GM19397 (cell line): Measurements from ENCODE around the gene CHMP4A.

ENCODE experiments used
- ATAC-seq: cut with Tn5 transposase; IDR thresholded peaks from one replicate; pipeline ENCODE4 v1.9.1; 2021; ENCODE audit warnings: mild to moderate bottlenecking, moderate library complexity; ENCODE audit not compliant: unreplicated experiment

The CHMP4A gene

GRCh38 chr14:24182110-24182882 is 31.0 kb downstream of the CHMP4A start:
- ATAC-seq = no peak

GRCh38 chr14:24181371-24182077 is 31.8 kb downstream of the CHMP4A start:
- no peak for ATAC-seq

- no peak for ATAC-seq
Measured at GRCh38 chr14:24179961-24180796, 33.1 kb downstream of the CHMP4A start.

- no peak for ATAC-seq
Measured at GRCh38 chr14:24179294-24179960, 33.9 kb downstream of the CHMP4A start.

- ATAC-seq = no peak
Measured at GRCh38 chr14:24178399-24179178, 34.7 kb downstream of the CHMP4A start.

GRCh38 chr14:24177891-24178290 is 35.4 kb downstream of the CHMP4A start:
- no peak for ATAC-seq

- ATAC-seq = no peak
Measured at GRCh38 chr14:24177041-24177825, 36.1 kb downstream of the CHMP4A start.

GRCh38 chr14:24176599-24176998 is 36.7 kb downstream of the CHMP4A start:
- ATAC-seq = no peak

- ATAC-seq = no peak
Measured at GRCh38 chr14:24172871-24173281, 40.4 kb downstream of the CHMP4A start.

GRCh38 chr14:24172261-24172860 is 40.9 kb downstream of the CHMP4A start:
- ATAC-seq = no peak

GRCh38 chr14:24171422-24172260 is 41.6 kb downstream of the CHMP4A start, which contains the start of gene REC8:
Gene REC8 (plus strand): TSS chr14:24172080. CDS start chr14:24172553, 473 bp downstream.
- ATAC-seq = peak; percentile 81

GRCh38 chr14:24167469-24168114 is 45.7 kb downstream of the CHMP4A start:
- ATAC-seq = no peak

- no peak for ATAC-seq
Measured at GRCh38 chr14:24165785-24166184, 47.5 kb downstream of the CHMP4A start.

GRCh38 chr14:24164518-24164991 is 48.7 kb downstream of the CHMP4A start:
- no peak for ATAC-seq

- no peak for ATAC-seq
Measured at GRCh38 chr14:24162093-24162492, 51.2 kb downstream of the CHMP4A start.

GRCh38 chr14:24160850-24161804 is 52.2 kb downstream of the CHMP4A start, which contains the start of gene IRF9:
Gene IRF9 (plus strand): TSS chr14:24161265. CDS start chr14:24162145, 880 bp downstream.
- ATAC-seq = peak; percentile 80
